Measurements from ENCODE around the gene CCDC92.

The CCDC92 gene

DNA sequence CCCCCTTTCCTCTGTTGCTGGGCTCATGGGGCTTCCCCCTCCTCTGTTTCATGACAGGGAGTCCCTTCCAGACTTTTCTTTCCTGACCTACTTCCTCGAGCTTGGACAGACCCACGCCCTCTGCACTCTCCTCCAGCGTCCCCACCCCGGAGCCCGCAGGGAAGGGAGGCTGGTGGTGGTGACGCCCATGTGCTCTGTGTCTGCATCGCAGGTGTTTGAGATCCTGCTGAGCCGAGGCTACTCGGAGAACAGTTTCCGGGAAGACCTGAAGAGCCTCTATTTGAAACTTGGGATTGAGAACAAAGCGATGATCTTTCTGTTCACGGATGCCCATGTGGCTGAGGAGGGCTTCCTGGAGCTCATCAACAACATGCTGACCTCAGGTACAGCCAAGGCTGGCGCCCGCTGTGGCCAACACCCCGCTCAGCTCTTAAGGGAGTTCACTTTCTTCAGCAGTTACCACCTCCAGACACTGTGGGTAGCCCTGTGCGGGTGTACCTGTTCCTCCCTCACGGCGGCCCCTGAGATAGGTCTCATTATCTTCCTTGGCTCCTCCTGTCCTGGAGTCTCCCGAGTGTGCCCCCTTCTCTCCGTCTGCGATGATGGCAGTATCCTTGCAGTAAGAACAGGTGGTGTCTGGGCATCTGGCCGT is 85.6 kb downstream of the CCDC92 start:
- DNase-seq: no peak

DNA sequence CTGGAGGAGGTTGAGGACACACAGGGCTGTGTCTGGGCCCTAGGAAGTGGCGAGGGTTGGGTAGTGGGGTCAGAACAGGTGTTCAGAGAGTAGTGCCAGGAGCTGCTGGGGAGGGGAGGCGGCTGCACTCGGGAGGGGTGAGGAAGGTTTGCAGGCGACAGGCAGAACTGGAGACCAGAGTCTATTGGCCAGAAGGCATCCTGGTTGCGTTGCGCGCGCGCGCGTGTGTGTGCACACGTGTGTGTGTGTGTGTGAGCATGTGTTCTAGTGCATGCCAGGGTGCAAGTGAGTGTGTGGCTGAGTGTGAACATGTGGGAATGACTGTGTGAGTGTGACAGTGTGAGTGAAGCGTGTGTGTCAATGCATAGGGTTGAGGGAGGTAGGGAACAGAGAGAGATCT is 86.4 kb downstream of the CCDC92 start:
- DNase-seq: no peak
